OCI-LY1 (cell line): ENCODE results near the gene ARAP1.

ENCODE experiments used
- H2AFZ ChIP-seq: fragments of 200-600 bp; sonication (generic), shearing (Covaris generic); 2 replicates; pipeline ENCODE4 v1.6.0; 2014; ENCODE audit warnings: antibody characterized with exemption, mild to moderate bottlenecking, low read length
- H3F3A ChIP-seq: fragments of 200-600 bp; sonication (generic), shearing (Covaris generic); 2 replicates; pipeline ENCODE4 v1.6.0; 2014; ENCODE audit warnings: mild to moderate bottlenecking, antibody characterized with exemption, low read length, moderate library complexity; ENCODE audit not compliant: insufficient read depth
- H3K27ac ChIP-seq: fragments of 200-600 bp; sonication (generic); 2 replicates; pipeline ENCODE4 v1.5.1; 2014; ENCODE audit warnings: low read length, mixed run types, mild to moderate bottlenecking, low read depth; ENCODE audit not compliant: poor library complexity, severe bottlenecking
- H3K27me3 ChIP-seq: fragments of 200-600 bp; sonication (generic); 2 replicates; pipeline ENCODE4 v1.6.0; 2014; ENCODE audit warnings: antibody characterized with exemption, mild to moderate bottlenecking, low read length, moderate library complexity; ENCODE audit not compliant: insufficient read depth
- H3K36me3 ChIP-seq: fragments of 200-600 bp; sonication (generic); 2 replicates; pipeline ENCODE4 v1.6.1; 2014; ENCODE audit warnings: mild to moderate bottlenecking, antibody characterized with exemption, low read length, moderate library complexity, mixed read lengths; ENCODE audit not compliant: insufficient read depth
- H3K4me1 ChIP-seq: fragments of 200-600 bp; sonication (generic); 2 replicates; pipeline ENCODE4 v1.5.1; 2014; ENCODE audit warnings: mild to moderate bottlenecking, low read length, moderate library complexity; ENCODE audit not compliant: insufficient read depth, severe bottlenecking
- H3K4me2 ChIP-seq: fragments of 200-600 bp; sonication (generic), shearing (Covaris generic); 2 replicates; pipeline ENCODE4 v1.6.1; 2014; ENCODE audit warnings: low read length
- H3K4me3 ChIP-seq: fragments of 200-600 bp; sonication (generic); 2 replicates; pipeline ENCODE4 v1.5.1; 2014; ENCODE audit warnings: low read length, low read depth, mild to moderate bottlenecking, mixed read lengths; ENCODE audit not compliant: poor library complexity, severe bottlenecking
- H3K79me2 ChIP-seq: fragments of 200-600 bp; shearing (Covaris generic); 2 replicates; pipeline ENCODE4 v1.6.1; 2016; ENCODE audit warnings: mixed run types, low read length, mixed read lengths; ENCODE audit not compliant: insufficient read depth
- H3K9ac ChIP-seq: fragments of 200-600 bp; sonication (generic), shearing (Covaris generic); 2 replicates; pipeline ENCODE4 v1.6.1; 2014; ENCODE audit warnings: mild to moderate bottlenecking, low read length, mixed read lengths
- H3K9me2 ChIP-seq: fragments of 200-600 bp; sonication (generic), shearing (Covaris generic); 2 replicates; pipeline ENCODE4 v1.6.1; 2014; ENCODE audit warnings: low read depth, mild to moderate bottlenecking, low read length, mixed read lengths
- H3K9me3 ChIP-seq: fragments of 200-600 bp; shearing (Covaris generic); 2 replicates; pipeline ENCODE4 v1.6.1; 2014; ENCODE audit warnings: low read length, mixed read lengths
- H4K20me1 ChIP-seq: fragments of 200-600 bp; sonication (generic), shearing (Covaris generic); 2 replicates; pipeline ENCODE4 v1.6.0; 2016; ENCODE audit warnings: mild to moderate bottlenecking, low read length; ENCODE audit not compliant: insufficient read depth
- CTCF ChIP-seq: fragments of 200-600 bp; sonication (generic), shearing (Covaris generic); IDR thresholded peaks from 2 replicates; pipeline ENCODE4 v1.5.1; 2017; ENCODE audit warnings: mild to moderate bottlenecking, antibody characterized with exemption, low read length, moderate library complexity, mixed read lengths
- EZH2 ChIP-seq: fragments of 200-600 bp; sonication (generic), shearing (Covaris generic); IDR thresholded peaks from 2 replicates; pipeline ENCODE4 v1.8.0; 2017; ENCODE audit warnings: borderline replicate concordance, mixed run types, mild to moderate bottlenecking, antibody characterized with exemption, low read length, moderate library complexity, mixed read lengths

ARAP1 gene

DNA sequence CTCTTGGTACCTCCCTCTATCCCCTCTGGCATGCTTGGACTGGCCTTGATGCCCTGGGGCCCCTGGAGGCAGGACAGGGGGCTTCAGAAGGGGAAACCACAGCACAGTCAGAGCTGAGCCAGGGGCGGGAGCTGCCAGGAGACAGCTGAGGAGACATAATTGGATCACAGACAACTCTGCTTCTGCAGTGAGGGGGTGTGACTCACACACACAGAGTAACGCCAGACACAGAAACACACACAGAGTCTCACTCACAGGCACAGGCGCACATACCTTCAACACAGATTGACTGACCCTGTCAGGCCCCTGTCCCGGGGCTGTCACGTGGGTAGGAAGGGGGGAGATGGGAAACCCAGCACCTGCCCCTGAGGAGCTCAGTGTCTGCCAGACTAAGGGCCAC lies 21.1 kb upstream of the ARAP1 start:
- Histone ChIP-seq H3K27ac (no peak overlapping the region), H3K9me2 (no peaks in the 10 kb centered on the region), H3K4me2 (no peak overlapping the region), H3K4me3 (no peak overlapping the region), H3F3A (no peaks in the 10 kb centered on the region), H3K27me3 (0 out of 2 replicates have a peak, but pooled peaks cover 2% of the 10 kb centered on the region), H3K36me3 (no peaks in the 10 kb centered on the region), H3K79me2 (no peaks in the 10 kb centered on the region), H4K20me1 (no peaks in the 10 kb centered on the region), H3K4me1 (no peaks in the 10 kb centered on the region), H2AFZ (no peak overlapping the region), H3K9ac (no peak overlapping the region), H3K9me3 (no peaks in the 10 kb centered on the region)
- TF ChIP-seq EZH2, result no peak
- no peak for TF ChIP-seq CTCF

DNA sequence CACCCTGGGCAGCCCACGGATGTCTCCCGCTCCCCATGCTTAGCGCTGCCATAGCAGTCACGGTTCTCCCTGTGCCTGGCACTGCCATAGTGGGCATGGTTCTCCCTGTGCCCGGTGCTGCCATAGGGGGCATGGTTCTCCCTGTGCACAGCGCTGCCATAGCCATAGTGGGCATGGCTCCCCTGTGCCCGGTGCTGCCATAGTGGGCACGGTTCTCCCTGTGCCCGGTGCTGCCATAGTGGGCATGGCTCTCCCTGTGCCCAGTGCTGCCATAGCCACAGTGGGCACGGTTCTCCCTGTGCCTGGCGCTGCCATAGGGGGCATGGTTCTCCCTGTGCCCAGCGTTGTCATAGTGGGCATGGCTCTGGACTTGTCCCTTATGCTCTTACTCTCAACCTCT lies 19.9 kb upstream of the ARAP1 start:
- H3K4me3 ChIP-seq, result no peak overlapping the region
- no peaks in the 10 kb centered on the region for H3K4me1 ChIP-seq
- 0 out of 2 replicates have a peak, but pooled peaks cover 2% of the 10 kb centered on the region for H3K27me3 ChIP-seq
- no peaks in the 10 kb centered on the region for H3K36me3 ChIP-seq
- H2AFZ ChIP-seq, result no peak overlapping the region
- TF ChIP-seq CTCF (no peak), EZH2 (no peak)
- no peaks in the 10 kb centered on the region for H3K9me2 ChIP-seq
- H3K9ac ChIP-seq, result no peak overlapping the region
- no peaks in the 10 kb centered on the region for H3K79me2 ChIP-seq
- no peaks in the 10 kb centered on the region for H4K20me1 ChIP-seq
- H3K27ac ChIP-seq, result no peak overlapping the region
- H3K4me2 ChIP-seq, result no peak overlapping the region
- no peaks in the 10 kb centered on the region for H3K9me3 ChIP-seq
- H3F3A ChIP-seq, result no peaks in the 10 kb centered on the region

GRCh38 chr11:72771507-72771906 lies 19.3 kb upstream of the ARAP1 start:
- Histone ChIP-seq H4K20me1 (no peaks in the 10 kb centered on the region), H3K4me3 (no peak overlapping the region), H3K27ac (no peak overlapping the region), H3K4me1 (no peaks in the 10 kb centered on the region), H3K27me3 (0 out of 2 replicates have a peak, but pooled peaks cover 2% of the 10 kb centered on the region), H3K36me3 (no peaks in the 10 kb centered on the region), H2AFZ (no peak overlapping the region), H3K9me2 (no peaks in the 10 kb centered on the region), H3K9ac (no peak overlapping the region), H3K9me3 (no peaks in the 10 kb centered on the region), H3K79me2 (no peaks in the 10 kb centered on the region), H3K4me2 (no peak overlapping the region), H3F3A (no peaks in the 10 kb centered on the region)
- TF ChIP-seq EZH2 (no peak), CTCF (no peak)
